IMR-90 (cell line): ENCODE measurements around the gene ISG15.

Experiments used
- POLR2A ChIP-seq: IDR thresholded peaks from 2 replicates; pipeline ENCODE4 v1.6.1; 2012; ENCODE audit warnings: mild to moderate bottlenecking, low read depth, low read length
- TF ChIP-seq, protein P1 (sequence below): conservative IDR thresholded peaks from 2 replicates; pipeline ENCODE4 v1.5.1; 2012; ENCODE audit warnings: mild to moderate bottlenecking, low read depth, low read length, improper control_type of control experiment

DNA sequence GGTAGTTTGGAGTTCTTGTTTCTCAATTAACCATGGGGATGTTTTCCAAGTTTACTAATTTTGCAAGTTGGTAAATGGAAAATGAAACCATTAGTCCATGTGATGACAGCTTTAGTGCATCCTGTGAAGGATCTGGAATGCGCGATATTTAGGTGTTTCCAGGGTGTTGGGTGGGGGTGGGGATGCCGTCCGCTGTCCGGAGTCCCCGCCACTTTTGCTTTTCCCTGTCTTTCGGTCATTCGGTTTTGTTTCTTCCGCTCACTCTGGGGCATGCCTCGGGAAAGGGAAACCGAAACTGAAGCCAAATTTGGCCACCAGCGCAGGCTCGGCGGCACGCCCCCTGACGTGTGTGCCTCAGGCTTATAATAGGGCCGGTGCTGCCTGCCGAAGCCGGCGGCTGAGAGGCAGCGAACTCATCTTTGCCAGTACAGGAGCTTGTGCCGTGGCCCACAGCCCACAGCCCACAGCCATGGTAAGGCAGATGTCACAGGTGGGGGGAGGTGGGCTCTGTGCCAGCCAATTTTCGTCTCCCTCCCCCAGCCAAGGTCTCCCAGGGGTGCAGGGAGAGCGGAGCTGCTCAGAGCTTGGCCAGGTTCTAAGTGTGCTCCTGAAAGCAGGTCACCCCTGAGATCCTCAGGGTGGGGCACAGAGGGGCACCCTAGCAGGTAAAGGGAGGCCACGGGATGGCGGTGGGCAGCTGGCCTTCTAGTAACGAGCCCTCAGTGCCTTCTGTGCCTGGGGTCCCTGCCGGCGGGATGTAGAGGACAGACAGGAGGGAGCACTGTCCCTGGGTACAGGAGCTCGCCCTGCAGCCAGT lies at the start of gene ISG15:
- TF ChIP-seq POLR2A: peak; percentile 85
- TF ChIP-seq, protein P1, sequence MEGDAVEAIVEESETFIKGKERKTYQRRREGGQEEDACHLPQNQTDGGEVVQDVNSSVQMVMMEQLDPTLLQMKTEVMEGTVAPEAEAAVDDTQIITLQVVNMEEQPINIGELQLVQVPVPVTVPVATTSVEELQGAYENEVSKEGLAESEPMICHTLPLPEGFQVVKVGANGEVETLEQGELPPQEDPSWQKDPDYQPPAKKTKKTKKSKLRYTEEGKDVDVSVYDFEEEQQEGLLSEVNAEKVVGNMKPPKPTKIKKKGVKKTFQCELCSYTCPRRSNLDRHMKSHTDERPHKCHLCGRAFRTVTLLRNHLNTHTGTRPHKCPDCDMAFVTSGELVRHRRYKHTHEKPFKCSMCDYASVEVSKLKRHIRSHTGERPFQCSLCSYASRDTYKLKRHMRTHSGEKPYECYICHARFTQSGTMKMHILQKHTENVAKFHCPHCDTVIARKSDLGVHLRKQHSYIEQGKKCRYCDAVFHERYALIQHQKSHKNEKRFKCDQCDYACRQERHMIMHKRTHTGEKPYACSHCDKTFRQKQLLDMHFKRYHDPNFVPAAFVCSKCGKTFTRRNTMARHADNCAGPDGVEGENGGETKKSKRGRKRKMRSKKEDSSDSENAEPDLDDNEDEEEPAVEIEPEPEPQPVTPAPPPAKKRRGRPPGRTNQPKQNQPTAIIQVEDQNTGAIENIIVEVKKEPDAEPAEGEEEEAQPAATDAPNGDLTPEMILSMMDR: no peak
